22Rv1 (cell line): ENCODE results near the gene FBXO41.

Experiments used
- H3K27ac ChIP-seq: fragments of 450-650 bp; 2 replicates; pipeline ENCODE4 v1.5.1; 2017
- CTCF ChIP-seq: fragments of 450-650 bp; IDR thresholded peaks from 2 replicates; pipeline ENCODE4 v1.5.1; 2017; ENCODE audit warnings: mild to moderate bottlenecking
- ZFX ChIP-seq: fragments of 450-650 bp; IDR thresholded peaks from 2 replicates; pipeline ENCODE4 v1.6.1; 2017; ENCODE audit warnings: antibody characterized with exemption, borderline replicate concordance

Gene FBXO41

GRCh38 chr2:73238149-73238548 lies 46.1 kb downstream of the FBXO41 start:
- TF ChIP-seq ZFX: no peak
- TF ChIP-seq CTCF: no peak
- no peak overlapping the region for H3K27ac ChIP-seq

GRCh38 chr2:73237168-73237567 lies 47.1 kb downstream of the FBXO41 start:
- TF ChIP-seq ZFX: no peak
- no peak for TF ChIP-seq CTCF
- no peak overlapping the region for H3K27ac ChIP-seq

GRCh38 chr2:73235315-73236028 lies 48.8 kb downstream of the FBXO41 start:
- H3K27ac ChIP-seq: peak overlapping the region; percentile 95
- no peak for TF ChIP-seq ZFX
- no peak for TF ChIP-seq CTCF

GRCh38 chr2:73233932-73234832 lies 50.1 kb downstream of the FBXO41 start, which contains the start of gene CCT7:
Gene CCT7 (plus strand): TSS chr2:73234308. CDS start chr2:73234379, 71 bp downstream.
- TF ChIP-seq ZFX (no peak), CTCF (no peak)
- peak within 1 kb of the TSS; percentile 95 for H3K27ac ChIP-seq

GRCh38 chr2:73233154-73233931 lies 50.9 kb downstream of the FBXO41 start, which contains the start of gene PRADC1:
Gene PRADC1 (minus strand): TSS chr2:73233239. CDS start chr2:73233160, 79 bp downstream.
- peak within 1 kb of the TSS; percentile 95 for H3K27ac ChIP-seq

More at GRCh38 chr2:73233154-73233931, 50.9 kb downstream of the FBXO41 start, which contains the start of gene PRADC1:
- TF ChIP-seq ZFX (no peak), CTCF (no peak)
